A549 (cell line): ENCODE data around the gene NR5A2. TPM values are rescaled to one million over a fixed set of nuclear protein-coding genes. Genes with fewer than 3 reads are reported as not detected.

Experiments used
- ATAC-seq, 2 experiments: fragments of 200-7000 bp in 1 of 2; fragments of >200 bp in 1 of 2; cut with Nextera tagmentation in 1 of 2; cut with Tn5 transposase in 1 of 2; 3 replicates each; pipeline versions ENCODE4 v1.8.0 to v1.9.1; 2018 to 2020; ENCODE audit warnings: mild to moderate bottlenecking in 1 of 2, moderate library complexity in 1 of 2
- CTCF ChIA-PET: fragments of 300-600 bp; sonication (Branson Sonifier 250); formaldehyde crosslinking; extraction: SDS; loops from one replicate; lab custom pipeline; 2021; ENCODE audit warnings: antibody characterized with exemption, inconsistent platforms; lab: Yijun Ruan, JAX
- POLR2A ChIA-PET: fragments of 350-600 bp; formaldehyde crosslinking; extraction: SDS; loops from one replicate; lab custom pipeline; 2021; ENCODE audit warnings: antibody characterized with exemption, inconsistent platforms; lab: Yijun Ruan, JAX
- DNase-seq, 2 experiments: peaks; one replicate each; pipeline versions ENCODE4 v3.0.0 to v3.0.0-alpha.2; 2011 to 2016; ENCODE audit warnings: low read depth in 1 of 2, low spot score in 1 of 2
- FAIRE-seq: peaks from 2 replicates; lab custom pipeline; 2011; peaks lifted over from hg19 to GRCh38; lab: Jason Lieb, UNC
- H3K27ac ChIP-seq, 2 experiments: fragments of >200 bp; sonication (Bioruptor Twin); formaldehyde crosslinking; 3 replicates each; pipeline ENCODE4 v1.5.1; 2016 to 2017
- H3K4me1 ChIP-seq: fragments of >200 bp; sonication (Bioruptor Twin); formaldehyde crosslinking; 3 replicates; pipeline ENCODE4 v1.6.1; 2016
- H3K4me2 ChIP-seq: fragments of >200 bp; sonication (Bioruptor Twin); formaldehyde crosslinking; 3 replicates; pipeline ENCODE4 v1.6.1; 2016
- H3K4me3 ChIP-seq: fragments of >200 bp; sonication (Bioruptor Twin); formaldehyde crosslinking; 3 replicates; pipeline ENCODE4 v1.5.1; 2016
- H3K9me3 ChIP-seq: fragments of >200 bp; sonication (Bioruptor Twin); formaldehyde crosslinking; 3 replicates; pipeline ENCODE4 v1.6.1; 2016
- BCL3 ChIP-seq: fragments of >200 bp; sonication (Bioruptor Twin); formaldehyde crosslinking; IDR thresholded peaks from 3 replicates; pipeline ENCODE4 v1.6.1; 2016
- BHLHE40 ChIP-seq: IDR thresholded peaks from 2 replicates; pipeline ENCODE4 v1.6.1; 2012; ENCODE audit warnings: low read depth, low read length, inconsistent platforms
- CEBPB ChIP-seq, 2 experiments: fragments of >200 bp in 1 of 2; sonication (Bioruptor Twin) in 1 of 2; formaldehyde crosslinking in 1 of 2; IDR thresholded peaks; 2 replicates each; pipeline ENCODE4 v1.6.1; 2012 to 2016
- CHD4 ChIP-seq: fragments of 200-600 bp; sonication (generic); IDR thresholded peaks from 2 replicates; pipeline ENCODE4 v1.6.1; 2016; ENCODE audit warnings: antibody characterized with exemption, mild to moderate bottlenecking, borderline replicate concordance
- EP300 ChIP-seq, 2 experiments: fragments of >200 bp; sonication (Bioruptor Twin); formaldehyde crosslinking; IDR thresholded peaks; 2 replicates in 1 of 2; 3 replicates in 1 of 2; pipeline ENCODE4 v1.6.1; 2016 to 2017
- FOSL2 ChIP-seq, 2 experiments: fragments of 450-650 bp in 1 of 2; fragments of >200 bp in 1 of 2; sonication (Bioruptor Twin) in 1 of 2; formaldehyde crosslinking; IDR thresholded peaks; 2 replicates each; pipeline versions ENCODE4 v1.5.0 to v1.6.1; 2016 to 2020; ENCODE audit warnings: mild to moderate bottlenecking in 1 of 2, moderate library complexity in 1 of 2
- GATA3 ChIP-seq: IDR thresholded peaks from 2 replicates; pipeline ENCODE4 v1.6.1; 2012; ENCODE audit warnings: borderline replicate concordance
- HDAC2 ChIP-seq: fragments of 200-600 bp; sonication (generic); IDR thresholded peaks from 2 replicates; pipeline ENCODE4 v1.6.1; 2016
- HES2 ChIP-seq: fragments of >200 bp; sonication (Bioruptor Twin); formaldehyde crosslinking; IDR thresholded peaks from 2 replicates; pipeline ENCODE4 v1.6.1; 2016
- HOXA7 ChIP-seq: fragments of 250-450 bp; sonication (Bioruptor Pico); IDR thresholded peaks from 2 replicates; pipeline ENCODE4 v1.5.0; 2020; ENCODE audit warnings: mild to moderate bottlenecking, moderate library complexity
- HOXB13 ChIP-seq: fragments of 250-450 bp; sonication (Bioruptor Pico); IDR thresholded peaks from 2 replicates; pipeline ENCODE4 v1.5.0; 2020; ENCODE audit warnings: low read depth, mild to moderate bottlenecking, moderate library complexity
- HOXB5 ChIP-seq: fragments of 250-450 bp; sonication (Bioruptor Pico); IDR thresholded peaks from 2 replicates; pipeline ENCODE4 v1.5.0; 2020; ENCODE audit warnings: mild to moderate bottlenecking, moderate library complexity
- JUN ChIP-seq, 2 experiments: fragments of >200 bp; sonication (Bioruptor Twin); formaldehyde crosslinking; IDR thresholded peaks; 2 replicates in 1 of 2; 3 replicates in 1 of 2; pipeline ENCODE4 v1.6.1; 2016 to 2017
- JUNB ChIP-seq: fragments of >200 bp; sonication (Bioruptor Twin); formaldehyde crosslinking; IDR thresholded peaks from 2 replicates; pipeline ENCODE4 v1.6.1; 2016
- MAFK ChIP-seq: fragments of 450-650 bp; IDR thresholded peaks from 2 replicates; pipeline ENCODE4 v1.6.1; 2014; ENCODE audit not compliant: partially characterized antibody
- MAX ChIP-seq: IDR thresholded peaks from 2 replicates; pipeline ENCODE4 v1.6.1; 2012
- NPAS2 ChIP-seq: fragments of 250-450 bp; sonication (Bioruptor Pico); IDR thresholded peaks from 2 replicates; pipeline ENCODE4 v1.8.0; 2022; ENCODE audit warnings: mild to moderate bottlenecking, moderate library complexity, borderline replicate concordance
- RAD21 ChIP-seq, 2 experiments: fragments of >200 bp in 1 of 2; sonication (Bioruptor Twin) in 1 of 2; formaldehyde crosslinking in 1 of 2; IDR thresholded peaks in 1 of 2; conservative IDR thresholded peaks in 1 of 2; 2 replicates in 1 of 2; 3 replicates in 1 of 2; pipeline ENCODE4 v1.6.1; 2012 to 2018; ENCODE audit warnings: inconsistent platforms in 1 of 2
- RARB ChIP-seq: fragments of 250-450 bp; sonication (Bioruptor Pico); IDR thresholded peaks from 2 replicates; pipeline ENCODE4 v1.8.0; 2021; ENCODE audit warnings: mild to moderate bottlenecking, moderate library complexity
- SMC3 ChIP-seq: fragments of >200 bp; sonication (Bioruptor Twin); formaldehyde crosslinking; IDR thresholded peaks from 3 replicates; pipeline ENCODE4 v1.6.1; 2018; ENCODE audit warnings: inconsistent platforms
- WGBS: methylation state at CpG from one replicate; pipeline ENCODE4 v1.1.6; 2017; ENCODE audit errors: missing lambda C conversion rate; 5-methylcytosine and 5-hydroxymethylcytosine counted together
- polyA minus RNA-seq: library from RNA; depleted of rRNA, polyadenylated mRNA; stranded (reverse); fragments of >200 nt; gene quantifications from 2 replicates; pipeline ENCODE4 v1.2.3, GENCODE V29; 2011; rRNA and poly(A)+ RNA removed
- polyA plus RNA-seq, 4 experiments: library from polyadenylated mRNA; depleted of rRNA in 3 of 4; stranded (reverse); fragments of >200 nt; fragmentation: RNase III in 1 of 4; extraction: RNeasy Plus Mini Kit Qiagen cat#74134 plus additional on column Dnase treatment in 1 of 4; gene quantifications; 2 replicates in 3 of 4; 3 replicates in 1 of 4; pipeline ENCODE4 v1.2.3, GENCODE V29; 2011 to 2017
- TF ChIP-seq, protein P1 (sequence below): fragments of 450-650 bp; IDR thresholded peaks from 2 replicates; pipeline ENCODE4 v1.6.1; 2014; ENCODE audit warnings: antibody characterized with exemption

NR5A2 gene
- polyA plus RNA-seq (2011; rRNA removed), result 22.4 and 24.1 TPM in 2 replicates
- polyA plus RNA-seq (2012; cell fraction: cytosol; rRNA removed), result 4.7 and 6.2 TPM in 2 replicates
- polyA plus RNA-seq (2012; cell fraction: nucleus; rRNA removed), result 6.0 and 8.7 TPM in 2 replicates
- 10.8 to 12.0 TPM (median 11.1 TPM) in 3 replicates for polyA plus RNA-seq (2017; fragmentation: RNase III; extraction: RNeasy Plus Mini Kit Qiagen cat#74134 plus additional on column Dnase treatment)
- 50.2 and 56.2 TPM in 2 replicates for polyA minus RNA-seq

DNA sequence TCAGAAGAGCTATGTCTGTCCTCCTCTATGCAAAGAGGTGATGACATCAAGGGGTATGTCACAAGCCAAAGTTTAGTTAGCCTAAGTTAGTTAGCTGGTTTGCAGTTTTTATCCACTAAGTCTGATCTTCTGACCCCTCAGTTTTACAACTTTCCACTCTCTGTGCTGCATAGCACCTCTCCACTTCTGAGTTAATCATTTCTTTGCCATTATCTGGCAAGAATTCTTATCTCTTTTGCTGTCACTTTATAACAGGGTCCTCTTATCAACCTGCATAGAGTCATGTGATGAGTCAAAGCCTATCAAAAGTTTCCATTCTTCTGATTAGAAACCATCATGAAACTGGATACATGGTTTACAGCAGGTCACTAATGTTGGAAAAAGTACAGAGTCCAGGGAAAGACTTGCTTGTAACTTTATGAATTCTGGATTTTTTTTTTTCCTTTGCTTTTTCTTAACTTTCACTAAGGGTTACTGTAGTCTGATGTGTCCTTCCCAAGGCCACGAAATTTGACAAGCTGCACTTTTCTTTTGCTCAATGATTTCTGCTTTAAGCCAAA is at the start of gene NR5A2:
Gene NR5A2 (plus strand): TSS at position 447 of the 560 bp plus-strand sequence. CDS start 138 bp downstream, outside the sequence.
- ChIA-PET POLR2A (no interaction called here), CTCF (interaction anchor here (0.7 to 0.9 kb wide), 2 partner anchors 248 to 343 kb away, joined by 3 to 4 read pairs; no protein-coding TSS in a partner anchor)
- no peak for FAIRE-seq
- ATAC-seq, result peak; percentile 45 to 69; a peak in 5 of 6 replicates
- 11% methylated on average over 1 of the region's 1 CpG for WGBS
- Histone ChIP-seq H3K4me3 (peak within 1 kb of the TSS; percentile 48), H3K4me2 (peak within 1 kb of the TSS; percentile 78), H3K9me3 (no peaks in the 10 kb centered on the region), H3K4me1 (peaks cover 47% of the 10 kb centered on the region), H3K27ac (peak within 1 kb of the TSS; percentile 73 to 93)
- TF ChIP-seq GATA3 (peak; percentile 92), JUN (IDR thresholded peaks at IDR 0.05) (peak in 1 of 2 experiments; percentile 57; a peak in 1 of 5 replicates), FOSL2 (IDR thresholded peaks at IDR 0.05) (no peak), FOSL2 (CRISPR knock-in tag; IDR thresholded peaks at IDR 0.05) (0 out of 2 replicates have a peak, but pooled peaks have one; percentile 39), EP300 (IDR thresholded peaks at IDR 0.05) (peak in 1 of 2 experiments; percentile 54; a peak in 1 of 5 replicates), SMC3 (peak; percentile 20; the same call in 1 of the 3 replicates), JUNB (peak; percentile 52; the same call in 1 of the 2 replicates), CEBPB (IDR thresholded peaks at IDR 0.05) (peak in 1 of 2 experiments; percentile 91; a peak in 2 of 4 replicates), BHLHE40 (no peak), BCL3 (0 out of 3 replicates have a peak, but pooled peaks have one; percentile 26), HOXB5 (no peak)
- TF ChIP-seq, protein P1, sequence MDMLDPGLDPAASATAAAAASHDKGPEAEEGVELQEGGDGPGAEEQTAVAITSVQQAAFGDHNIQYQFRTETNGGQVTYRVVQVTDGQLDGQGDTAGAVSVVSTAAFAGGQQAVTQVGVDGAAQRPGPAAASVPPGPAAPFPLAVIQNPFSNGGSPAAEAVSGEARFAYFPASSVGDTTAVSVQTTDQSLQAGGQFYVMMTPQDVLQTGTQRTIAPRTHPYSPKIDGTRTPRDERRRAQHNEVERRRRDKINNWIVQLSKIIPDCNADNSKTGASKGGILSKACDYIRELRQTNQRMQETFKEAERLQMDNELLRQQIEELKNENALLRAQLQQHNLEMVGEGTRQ, result peak; percentile 87
- DNase-seq, result peak; percentile 80 to 87

GRCh38 chr1:199978408-199978940 is 49.0 kb upstream of the NR5A2 start:
- no peaks in the 10 kb centered on the region for H3K9me3 ChIP-seq
- FAIRE-seq, result no peak
- H3K4me1 ChIP-seq, result peaks cover 13% of the 10 kb centered on the region
- ChIA-PET POLR2A (no interaction called here), CTCF (interaction anchor here (1.6 kb wide), 1 partner anchor 294 kb away, joined by 4 read pairs; no protein-coding TSS in a partner anchor)
- no peak for ATAC-seq
- 86% methylated on average over 7 of the region's 7 CpGs for WGBS
- no peak for DNase-seq
- no peak overlapping the region for H3K27ac ChIP-seq
- H3K4me2 ChIP-seq, result no peak overlapping the region
- H3K4me3 ChIP-seq, result no peak overlapping the region
- TF ChIP-seq MAX (no peak), MAFK (no peak), FOSL2 (IDR thresholded peaks at IDR 0.05) (no peak), FOSL2 (CRISPR knock-in tag; IDR thresholded peaks at IDR 0.05) (no peak), NPAS2 (CRISPR knock-in tag) (no peak), HOXA7 (CRISPR knock-in tag) (no peak), RAD21 (conservative IDR thresholded peaks at IDR 0.05 in 1 of 2, IDR thresholded peaks at IDR 0.05 in 1 of 2) (no peak), HES2 (no peak), CHD4 (no peak)

DNA sequence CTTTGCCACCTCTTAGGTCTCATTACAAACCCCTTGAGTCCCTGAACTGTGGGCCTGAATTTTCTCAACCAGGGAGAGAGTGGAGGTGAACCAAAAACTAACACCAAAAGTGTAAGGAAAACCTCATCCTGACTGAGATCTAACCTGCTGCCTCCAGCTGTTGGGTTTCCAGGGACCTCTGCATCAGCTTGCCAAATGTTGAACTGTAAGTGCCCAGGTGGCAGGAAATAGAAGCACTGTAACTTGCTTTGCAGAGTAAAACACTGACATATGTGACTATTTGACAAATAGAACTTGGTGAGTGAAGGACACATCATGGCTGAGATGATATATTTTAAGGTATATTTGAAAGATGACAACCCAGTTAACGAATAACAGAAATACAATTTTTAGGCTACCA is 48.4 kb upstream of the NR5A2 start:
- no peak for DNase-seq
- POLR2A ChIA-PET, result no interaction called here
- WGBS, result 83% methylated on average over 1 of the region's 1 CpG
- no peak for FAIRE-seq
- Histone ChIP-seq H3K4me1 (peaks cover 13% of the 10 kb centered on the region), H3K27ac (0 out of 6 replicates have a peak overlapping the region, but pooled peaks of 1 of the 2 experiments have one; percentile 3), H3K4me2 (no peak overlapping the region), H3K4me3 (no peak overlapping the region), H3K9me3 (no peaks in the 10 kb centered on the region)
- no peak for ATAC-seq
- CTCF ChIA-PET, result interaction anchor here (0.6 to 1.6 kb wide), 2 partner anchors 123 to 294 kb away, joined by 4 read pairs; no protein-coding TSS in a partner anchor
- TF ChIP-seq RARB (CRISPR knock-in tag) (no peak), HOXB13 (CRISPR knock-in tag) (no peak), HDAC2 (no peak), HOXB5 (no peak), BHLHE40 (no peak), MAX (no peak)
- TF ChIP-seq, protein P1, result no peak
